ENCODE measurements around the gene YWHAG. TPM values are rescaled to one million over a fixed set of nuclear protein-coding genes. Genes with fewer than 3 reads are reported as not detected.
A peak's percentile ranks its signal among the peaks of the same experiment; 100 is the strongest.

Gene YWHAG
- total and polyA plus RNA-seq, 9 of the 15 experiments (the other 6 are each of a cell fraction or from before 2014, with no cell fraction given), result 30.4 to 246 (median 94.5) TPM

DNA sequence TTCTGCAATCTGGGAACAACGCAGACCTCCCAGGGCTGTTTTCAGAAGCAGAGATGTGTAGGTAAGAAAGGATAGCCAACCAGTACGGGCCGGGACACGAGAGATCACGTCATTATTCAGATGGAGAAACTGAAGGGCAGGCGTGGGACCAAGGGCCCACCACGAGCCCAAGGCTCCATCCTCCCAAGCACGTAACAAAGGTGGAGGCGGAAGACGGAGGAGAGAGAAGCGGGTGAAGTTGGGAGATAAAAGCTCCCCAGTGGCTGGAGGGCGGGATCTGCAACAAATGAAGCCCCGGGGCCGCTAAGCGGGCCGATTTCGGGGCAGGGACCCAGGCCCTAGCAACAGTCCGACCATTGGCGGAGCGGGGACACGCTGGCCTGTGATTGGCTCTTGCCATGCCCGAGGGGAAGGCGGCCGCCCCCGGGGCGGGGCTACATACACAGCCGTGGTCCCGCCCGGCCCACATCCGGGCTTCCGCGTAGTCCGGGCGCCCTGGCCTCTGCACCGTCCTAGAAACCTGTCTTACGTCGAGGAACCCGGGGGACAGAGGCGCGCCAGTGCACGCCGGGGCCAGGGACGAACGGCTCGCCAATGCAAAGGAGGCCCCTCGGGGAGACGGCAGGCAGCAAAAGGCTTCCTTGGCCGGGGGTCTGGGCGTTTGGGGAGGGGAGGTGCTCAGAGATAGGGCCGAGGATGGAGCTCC, 40.9 kb downstream of the YWHAG start (continued):
- TF ChIP-seq, protein P1, sequence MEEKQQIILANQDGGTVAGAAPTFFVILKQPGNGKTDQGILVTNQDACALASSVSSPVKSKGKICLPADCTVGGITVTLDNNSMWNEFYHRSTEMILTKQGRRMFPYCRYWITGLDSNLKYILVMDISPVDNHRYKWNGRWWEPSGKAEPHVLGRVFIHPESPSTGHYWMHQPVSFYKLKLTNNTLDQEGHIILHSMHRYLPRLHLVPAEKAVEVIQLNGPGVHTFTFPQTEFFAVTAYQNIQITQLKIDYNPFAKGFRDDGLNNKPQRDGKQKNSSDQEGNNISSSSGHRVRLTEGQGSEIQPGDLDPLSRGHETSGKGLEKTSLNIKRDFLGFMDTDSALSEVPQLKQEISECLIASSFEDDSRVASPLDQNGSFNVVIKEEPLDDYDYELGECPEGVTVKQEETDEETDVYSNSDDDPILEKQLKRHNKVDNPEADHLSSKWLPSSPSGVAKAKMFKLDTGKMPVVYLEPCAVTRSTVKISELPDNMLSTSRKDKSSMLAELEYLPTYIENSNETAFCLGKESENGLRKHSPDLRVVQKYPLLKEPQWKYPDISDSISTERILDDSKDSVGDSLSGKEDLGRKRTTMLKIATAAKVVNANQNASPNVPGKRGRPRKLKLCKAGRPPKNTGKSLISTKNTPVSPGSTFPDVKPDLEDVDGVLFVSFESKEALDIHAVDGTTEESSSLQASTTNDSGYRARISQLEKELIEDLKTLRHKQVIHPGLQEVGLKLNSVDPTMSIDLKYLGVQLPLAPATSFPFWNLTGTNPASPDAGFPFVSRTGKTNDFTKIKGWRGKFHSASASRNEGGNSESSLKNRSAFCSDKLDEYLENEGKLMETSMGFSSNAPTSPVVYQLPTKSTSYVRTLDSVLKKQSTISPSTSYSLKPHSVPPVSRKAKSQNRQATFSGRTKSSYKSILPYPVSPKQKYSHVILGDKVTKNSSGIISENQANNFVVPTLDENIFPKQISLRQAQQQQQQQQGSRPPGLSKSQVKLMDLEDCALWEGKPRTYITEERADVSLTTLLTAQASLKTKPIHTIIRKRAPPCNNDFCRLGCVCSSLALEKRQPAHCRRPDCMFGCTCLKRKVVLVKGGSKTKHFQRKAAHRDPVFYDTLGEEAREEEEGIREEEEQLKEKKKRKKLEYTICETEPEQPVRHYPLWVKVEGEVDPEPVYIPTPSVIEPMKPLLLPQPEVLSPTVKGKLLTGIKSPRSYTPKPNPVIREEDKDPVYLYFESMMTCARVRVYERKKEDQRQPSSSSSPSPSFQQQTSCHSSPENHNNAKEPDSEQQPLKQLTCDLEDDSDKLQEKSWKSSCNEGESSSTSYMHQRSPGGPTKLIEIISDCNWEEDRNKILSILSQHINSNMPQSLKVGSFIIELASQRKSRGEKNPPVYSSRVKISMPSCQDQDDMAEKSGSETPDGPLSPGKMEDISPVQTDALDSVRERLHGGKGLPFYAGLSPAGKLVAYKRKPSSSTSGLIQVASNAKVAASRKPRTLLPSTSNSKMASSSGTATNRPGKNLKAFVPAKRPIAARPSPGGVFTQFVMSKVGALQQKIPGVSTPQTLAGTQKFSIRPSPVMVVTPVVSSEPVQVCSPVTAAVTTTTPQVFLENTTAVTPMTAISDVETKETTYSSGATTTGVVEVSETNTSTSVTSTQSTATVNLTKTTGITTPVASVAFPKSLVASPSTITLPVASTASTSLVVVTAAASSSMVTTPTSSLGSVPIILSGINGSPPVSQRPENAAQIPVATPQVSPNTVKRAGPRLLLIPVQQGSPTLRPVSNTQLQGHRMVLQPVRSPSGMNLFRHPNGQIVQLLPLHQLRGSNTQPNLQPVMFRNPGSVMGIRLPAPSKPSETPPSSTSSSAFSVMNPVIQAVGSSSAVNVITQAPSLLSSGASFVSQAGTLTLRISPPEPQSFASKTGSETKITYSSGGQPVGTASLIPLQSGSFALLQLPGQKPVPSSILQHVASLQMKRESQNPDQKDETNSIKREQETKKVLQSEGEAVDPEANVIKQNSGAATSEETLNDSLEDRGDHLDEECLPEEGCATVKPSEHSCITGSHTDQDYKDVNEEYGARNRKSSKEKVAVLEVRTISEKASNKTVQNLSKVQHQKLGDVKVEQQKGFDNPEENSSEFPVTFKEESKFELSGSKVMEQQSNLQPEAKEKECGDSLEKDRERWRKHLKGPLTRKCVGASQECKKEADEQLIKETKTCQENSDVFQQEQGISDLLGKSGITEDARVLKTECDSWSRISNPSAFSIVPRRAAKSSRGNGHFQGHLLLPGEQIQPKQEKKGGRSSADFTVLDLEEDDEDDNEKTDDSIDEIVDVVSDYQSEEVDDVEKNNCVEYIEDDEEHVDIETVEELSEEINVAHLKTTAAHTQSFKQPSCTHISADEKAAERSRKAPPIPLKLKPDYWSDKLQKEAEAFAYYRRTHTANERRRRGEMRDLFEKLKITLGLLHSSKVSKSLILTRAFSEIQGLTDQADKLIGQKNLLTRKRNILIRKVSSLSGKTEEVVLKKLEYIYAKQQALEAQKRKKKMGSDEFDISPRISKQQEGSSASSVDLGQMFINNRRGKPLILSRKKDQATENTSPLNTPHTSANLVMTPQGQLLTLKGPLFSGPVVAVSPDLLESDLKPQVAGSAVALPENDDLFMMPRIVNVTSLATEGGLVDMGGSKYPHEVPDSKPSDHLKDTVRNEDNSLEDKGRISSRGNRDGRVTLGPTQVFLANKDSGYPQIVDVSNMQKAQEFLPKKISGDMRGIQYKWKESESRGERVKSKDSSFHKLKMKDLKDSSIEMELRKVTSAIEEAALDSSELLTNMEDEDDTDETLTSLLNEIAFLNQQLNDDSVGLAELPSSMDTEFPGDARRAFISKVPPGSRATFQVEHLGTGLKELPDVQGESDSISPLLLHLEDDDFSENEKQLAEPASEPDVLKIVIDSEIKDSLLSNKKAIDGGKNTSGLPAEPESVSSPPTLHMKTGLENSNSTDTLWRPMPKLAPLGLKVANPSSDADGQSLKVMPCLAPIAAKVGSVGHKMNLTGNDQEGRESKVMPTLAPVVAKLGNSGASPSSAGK (IDR thresholded peaks at IDR 0.05), result peak; percentile 53
- TF ChIP-seq WHSC1 (IDR thresholded peaks at IDR 0.05; ENCODE audit: low read length) (no peak), BCL6 (CRISPR knock-in tag; IDR thresholded peaks at IDR 0.05) (no peak), JUNB (CRISPR knock-in tag; conservative IDR thresholded peaks at IDR 0.05) (no peak), TAF9B (IDR thresholded peaks at IDR 0.05; ENCODE audit: partially characterized antibody) (no peak), ELF2 (CRISPR knock-in tag; IDR thresholded peaks at IDR 0.05) (no peak; the same call in 1 of the 2 replicates), ZBTB7A (IDR thresholded peaks at IDR 0.05; ENCODE audit: borderline replicate concordance, control insufficient read depth, low read depth, low read length) (no peak; the same call in 1 of the 2 replicates)
- TF ChIP-seq, protein P2, sequence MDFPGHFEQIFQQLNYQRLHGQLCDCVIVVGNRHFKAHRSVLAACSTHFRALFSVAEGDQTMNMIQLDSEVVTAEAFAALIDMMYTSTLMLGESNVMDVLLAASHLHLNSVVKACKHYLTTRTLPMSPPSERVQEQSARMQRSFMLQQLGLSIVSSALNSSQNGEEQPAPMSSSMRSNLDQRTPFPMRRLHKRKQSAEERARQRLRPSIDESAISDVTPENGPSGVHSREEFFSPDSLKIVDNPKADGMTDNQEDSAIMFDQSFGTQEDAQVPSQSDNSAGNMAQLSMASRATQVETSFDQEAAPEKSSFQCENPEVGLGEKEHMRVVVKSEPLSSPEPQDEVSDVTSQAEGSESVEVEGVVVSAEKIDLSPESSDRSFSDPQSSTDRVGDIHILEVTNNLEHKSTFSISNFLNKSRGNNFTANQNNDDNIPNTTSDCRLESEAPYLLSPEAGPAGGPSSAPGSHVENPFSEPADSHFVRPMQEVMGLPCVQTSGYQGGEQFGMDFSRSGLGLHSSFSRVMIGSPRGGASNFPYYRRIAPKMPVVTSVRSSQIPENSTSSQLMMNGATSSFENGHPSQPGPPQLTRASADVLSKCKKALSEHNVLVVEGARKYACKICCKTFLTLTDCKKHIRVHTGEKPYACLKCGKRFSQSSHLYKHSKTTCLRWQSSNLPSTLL (IDR thresholded peaks at IDR 0.05), result peak; percentile 70; the same call in 1 of the 2 replicates
- TF ChIP-seq, protein P3, sequence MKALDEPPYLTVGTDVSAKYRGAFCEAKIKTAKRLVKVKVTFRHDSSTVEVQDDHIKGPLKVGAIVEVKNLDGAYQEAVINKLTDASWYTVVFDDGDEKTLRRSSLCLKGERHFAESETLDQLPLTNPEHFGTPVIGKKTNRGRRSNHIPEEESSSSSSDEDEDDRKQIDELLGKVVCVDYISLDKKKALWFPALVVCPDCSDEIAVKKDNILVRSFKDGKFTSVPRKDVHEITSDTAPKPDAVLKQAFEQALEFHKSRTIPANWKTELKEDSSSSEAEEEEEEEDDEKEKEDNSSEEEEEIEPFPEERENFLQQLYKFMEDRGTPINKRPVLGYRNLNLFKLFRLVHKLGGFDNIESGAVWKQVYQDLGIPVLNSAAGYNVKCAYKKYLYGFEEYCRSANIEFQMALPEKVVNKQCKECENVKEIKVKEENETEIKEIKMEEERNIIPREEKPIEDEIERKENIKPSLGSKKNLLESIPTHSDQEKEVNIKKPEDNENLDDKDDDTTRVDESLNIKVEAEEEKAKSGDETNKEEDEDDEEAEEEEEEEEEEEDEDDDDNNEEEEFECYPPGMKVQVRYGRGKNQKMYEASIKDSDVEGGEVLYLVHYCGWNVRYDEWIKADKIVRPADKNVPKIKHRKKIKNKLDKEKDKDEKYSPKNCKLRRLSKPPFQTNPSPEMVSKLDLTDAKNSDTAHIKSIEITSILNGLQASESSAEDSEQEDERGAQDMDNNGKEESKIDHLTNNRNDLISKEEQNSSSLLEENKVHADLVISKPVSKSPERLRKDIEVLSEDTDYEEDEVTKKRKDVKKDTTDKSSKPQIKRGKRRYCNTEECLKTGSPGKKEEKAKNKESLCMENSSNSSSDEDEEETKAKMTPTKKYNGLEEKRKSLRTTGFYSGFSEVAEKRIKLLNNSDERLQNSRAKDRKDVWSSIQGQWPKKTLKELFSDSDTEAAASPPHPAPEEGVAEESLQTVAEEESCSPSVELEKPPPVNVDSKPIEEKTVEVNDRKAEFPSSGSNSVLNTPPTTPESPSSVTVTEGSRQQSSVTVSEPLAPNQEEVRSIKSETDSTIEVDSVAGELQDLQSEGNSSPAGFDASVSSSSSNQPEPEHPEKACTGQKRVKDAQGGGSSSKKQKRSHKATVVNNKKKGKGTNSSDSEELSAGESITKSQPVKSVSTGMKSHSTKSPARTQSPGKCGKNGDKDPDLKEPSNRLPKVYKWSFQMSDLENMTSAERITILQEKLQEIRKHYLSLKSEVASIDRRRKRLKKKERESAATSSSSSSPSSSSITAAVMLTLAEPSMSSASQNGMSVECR (CRISPR knock-in tag; IDR thresholded peaks at IDR 0.05), result no peak
